Right lobe of liver (tissue), 6 donors: ENCODE results near the gene LOXL1. TPM values are rescaled to one million over a fixed set of nuclear protein-coding genes. Genes with fewer than 3 reads are reported as not detected.

Source experiments
- ATAC-seq, 4 donors: fragments of 200-7000 bp; cut with Tn5 transposase; one replicate each; pipeline ENCODE4 v1.9.1; 2020; ENCODE audit warnings: mild to moderate bottlenecking in 4 of 4, moderate library complexity in 4 of 4
- DNase-seq, 3 donors: peaks; one replicate each; pipeline ENCODE4 v3.0.0-alpha.2; 2020
- H3K27ac ChIP-seq, 3 donors: fragments of 200-600 bp; one replicate each; pipeline ENCODE4 v1.8.0; 2022
- H3K27me3 ChIP-seq, 2 donors: fragments of 200-600 bp; one replicate each; pipeline ENCODE4 v1.8.0; 2022
- H3K36me3 ChIP-seq, 4 donors: fragments of 200-600 bp; sonication (generic) in 1 of 4; one replicate each; pipeline versions ENCODE4 v1.5.1 to v1.8.0; 2017 to 2022; ENCODE audit warnings: control low read depth in 1 of 4
- H3K4me1 ChIP-seq, 4 donors: fragments of 200-600 bp; sonication (generic) in 1 of 4; one replicate each; pipeline versions ENCODE4 v1.5.1 to v1.8.0; 2017 to 2022; ENCODE audit warnings: control low read depth in 1 of 4
- H3K4me3 ChIP-seq, 3 donors: fragments of 200-600 bp; one replicate each; pipeline ENCODE4 v1.8.0; 2022
- H3K9me3 ChIP-seq, 4 donors: fragments of 200-600 bp; sonication (generic) in 1 of 4; one replicate each; pipeline versions ENCODE4 v1.5.1 to v1.8.0; 2017 to 2022; ENCODE audit warnings: control low read depth in 1 of 4
- CTCF ChIP-seq, 4 donors: fragments of 200-600 bp in 3 of 4; fragments of 450-650 bp in 1 of 4; IDR thresholded peaks; one replicate each; pipeline versions ENCODE4 v1.5.1 to v1.8.0; 2016 to 2022; ENCODE audit warnings: antibody characterized with exemption in 4 of 4, mild to moderate bottlenecking in 2 of 4
- POLR2A ChIP-seq: fragments of 450-650 bp; IDR thresholded peaks from one replicate; pipeline ENCODE4 v1.6.1; 2017; ENCODE audit warnings: antibody characterized with exemption, mild to moderate bottlenecking
- WGBS: methylation state at CpG from one replicate; pipeline ENCODE4 v1.1.6; 2018; ENCODE audit warnings: low coverage, low lambda C conversion rate; ENCODE audit not compliant: insufficient coverage; ENCODE audit errors: missing lambda C conversion rate; 5-methylcytosine and 5-hydroxymethylcytosine counted together
- intact Hi-C, 2 donors: fragments of 100-400 bp; cut with DNase I; formaldehyde crosslinking; loops; one replicate each; pipeline versions ENCODE4 v1.11.2 to v1.14.1; 2022
- total RNA-seq, 6 experiments: library from RNA; depleted of rRNA in 2 of 6; stranded (reverse); fragments of >200 nt in 2 of 6; fragmentation: NEBNext Ultra II Directional in 3 of 6; extraction: Animal tissue kit (Norgen Biotek cat#: 25700) in 3 of 6; gene quantifications; one replicate each; pipeline versions ENCODE4 v1.1.0 to v1.2.4, GENCODE V29; 2016 to 2023
- donor health status: DM: no; HTN: yes; CAD: no.
- donor health status: DM: no; HTN: no; CAD: no.
- donor health status: DM: no; HTN: no; CAD: no.
- donor health status: DM: no; HTN: yes; CAD: no.
- donor health status: DM: no; HTN: yes; CAD: no.

LOXL1 gene
- total RNA-seq, 6 experiments from 2014 or later: 0.29 to 2.3 (median 0.83) TPM

- Histone ChIP-seq H3K4me1 (no peaks in the 10 kb centered on the region), H3K4me3 (no peak overlapping the region), H3K36me3 (no peaks in the 10 kb centered on the region), H3K9me3 (no peaks in the 10 kb centered on the region), H3K27me3 (no peaks in the 10 kb centered on the region), H3K27ac (no peak overlapping the region)
- ATAC-seq: no peak
- TF ChIP-seq POLR2A: no peak
- TF ChIP-seq CTCF (IDR thresholded peaks at IDR 0.05): no peak
- 69% methylated on average over 6 of the region's 10 CpGs for WGBS
- no peak for DNase-seq
- intact Hi-C loops: no loop called here
These were observed 26.1 kb upstream of the LOXL1 start for GRCh38 chr15:73900095-73900712.

DNA sequence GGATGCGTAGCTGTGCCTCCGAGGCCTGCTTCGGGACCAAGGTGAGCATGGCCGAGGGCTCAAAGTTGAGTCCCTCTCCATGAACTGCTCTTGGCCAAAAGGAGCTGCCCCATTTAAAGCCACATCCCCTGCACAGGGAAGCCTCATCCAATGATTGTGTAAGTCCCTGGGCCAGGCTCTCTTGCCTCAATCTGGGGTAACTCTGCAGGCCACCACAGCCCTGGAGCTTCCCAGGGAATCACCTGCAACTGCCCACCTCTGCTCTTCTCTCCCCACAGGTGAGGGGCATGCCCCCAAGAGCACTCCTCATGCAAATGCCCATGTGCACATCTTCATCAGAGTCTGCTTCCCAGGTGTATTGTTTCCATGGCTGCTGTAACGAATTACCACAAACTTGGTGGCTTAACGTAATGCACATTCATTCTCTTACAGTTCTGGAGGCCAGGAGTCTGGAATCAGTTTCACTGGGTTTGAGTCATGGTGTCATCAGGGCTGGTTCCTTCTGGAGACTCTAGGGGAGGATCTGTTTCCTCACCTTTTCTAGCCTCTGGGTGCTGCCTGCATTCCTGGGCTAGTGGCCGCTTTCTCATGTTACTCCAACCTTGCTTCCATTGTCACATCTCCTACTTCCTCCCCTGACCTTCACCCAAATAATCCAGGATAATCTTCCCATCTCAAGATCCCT, 25.0 kb upstream of the LOXL1 start:
- 94% methylated on average over 2 of the region's 7 CpGs for WGBS
- H3K9me3 ChIP-seq: no peaks in the 10 kb centered on the region
- H3K27ac ChIP-seq: no peak overlapping the region
- DNase-seq: no peak
- TF ChIP-seq CTCF (IDR thresholded peaks at IDR 0.05): no peak
- no peaks in the 10 kb centered on the region for H3K4me1 ChIP-seq
- no peaks in the 10 kb centered on the region for H3K36me3 ChIP-seq
- ATAC-seq: no peak
- no peak overlapping the region for H3K4me3 ChIP-seq
- no peaks in the 10 kb centered on the region for H3K27me3 ChIP-seq
- intact Hi-C loops: no loop called here

DNA sequence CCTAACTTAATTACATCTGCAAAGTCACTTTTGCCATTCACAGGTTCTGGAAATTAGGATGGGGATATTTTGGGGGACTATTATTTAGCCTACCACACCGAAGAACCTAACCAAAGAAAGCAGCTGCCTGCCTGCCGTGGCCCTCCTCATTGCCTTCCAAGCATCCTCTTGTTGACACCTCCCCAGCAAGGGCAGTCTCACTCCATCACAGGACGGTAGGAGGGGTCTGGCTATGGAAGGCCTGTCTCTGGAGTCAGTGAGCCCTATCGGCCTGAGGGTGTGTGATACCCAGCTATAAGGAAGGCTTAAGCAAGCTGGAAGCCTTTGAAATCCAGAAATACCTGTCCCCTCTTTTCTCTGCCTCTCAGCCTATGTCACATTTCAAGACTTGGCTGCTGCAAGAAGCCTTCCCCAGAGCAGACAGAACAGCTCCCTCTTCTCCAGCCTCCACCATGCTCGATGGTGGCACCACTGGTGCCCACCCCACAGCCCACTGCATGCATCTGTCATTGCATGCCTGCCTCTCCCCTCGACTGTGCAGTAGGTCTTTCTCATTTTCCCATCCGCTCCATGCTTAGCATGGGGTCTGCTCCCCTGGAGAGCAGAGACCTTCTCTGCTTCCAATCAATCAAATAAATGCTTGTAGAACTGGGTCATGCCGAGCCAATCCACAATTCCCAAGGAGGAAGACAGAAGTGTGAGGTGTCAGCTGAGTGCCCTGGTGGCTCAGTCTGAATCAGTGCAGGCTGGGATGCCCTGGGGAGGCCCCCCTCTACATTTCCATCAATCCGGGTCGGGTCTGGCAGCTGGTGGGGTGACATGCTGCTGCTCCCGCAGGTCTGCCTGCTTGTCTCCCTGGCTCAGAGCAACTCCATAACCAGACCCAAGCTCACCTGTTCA, 23.9 kb upstream of the LOXL1 start:
- DNase-seq (no peak), ATAC-seq (no peak)
- Histone ChIP-seq H3K9me3 (no peaks in the 10 kb centered on the region), H3K4me1 (no peaks in the 10 kb centered on the region), H3K27me3 (no peaks in the 10 kb centered on the region), H3K4me3 (no peak overlapping the region), H3K27ac (no peak overlapping the region), H3K36me3 (no peaks in the 10 kb centered on the region)
- intact Hi-C loops: no loop called here
- 48% methylated on average over 5 of the region's 11 CpGs for WGBS
- TF ChIP-seq CTCF (IDR thresholded peaks at IDR 0.05) (no peak), POLR2A (no peak)

GRCh38 chr15:73904026-73904815, 22.0 kb upstream of the LOXL1 start:
- WGBS: 70% methylated on average over 5 of the region's 9 CpGs
- intact Hi-C loops: no loop called here
- H3K4me1 ChIP-seq: no peaks in the 10 kb centered on the region
- DNase-seq: no peak
- no peaks in the 10 kb centered on the region for H3K36me3 ChIP-seq
- TF ChIP-seq POLR2A (no peak), CTCF (IDR thresholded peaks at IDR 0.05) (no peak)
- no peak overlapping the region for H3K4me3 ChIP-seq
- H3K9me3 ChIP-seq: no peaks in the 10 kb centered on the region
- H3K27me3 ChIP-seq: no peaks in the 10 kb centered on the region
- H3K27ac ChIP-seq: no peak overlapping the region
- peak in 2 of 4 donors; percentile 47 to 52 for ATAC-seq
